Activated T-cell treated with anti-CD3 and anti-CD28 coated beads, Interleukin-2, amount 50 U/mL, for 1 hour (primary cell): ENCODE measurements around the gene FANK1.
"Not testable (repeated sequence)": the region's sequence is repeated elsewhere in the genome, so short reads cannot be mapped to it uniquely, and the experiment has no call there.

Experiments
- DNase-seq: peaks from one replicate; pipeline ENCODE4 v3.0.0-alpha.2; 2020

The FANK1 gene

GRCh38 chr10:125892402-125892801 lies 4.0 kb upstream of the FANK1 start:
- DNase-seq: not testable (repeated sequence)

GRCh38 chr10:125894176-125894575 lies 2.2 kb upstream of the FANK1 start:
- DNase-seq: not testable (repeated sequence)

- DNase-seq: peak; percentile 46
Observed at GRCh38 chr10:125895130-125896087, 955 bp upstream of the FANK1 start.

GRCh38 chr10:125897317-125897716 lies 953 bp downstream of the FANK1 start:
- not testable (repeated sequence) for DNase-seq

- DNase-seq: not testable (repeated sequence)
Observed at GRCh38 chr10:125900963-125901362, 4.6 kb downstream of the FANK1 start.

- DNase-seq: not testable (repeated sequence)
Observed at GRCh38 chr10:125903135-125903640, 6.8 kb downstream of the FANK1 start.

- not testable (repeated sequence) for DNase-seq
Observed at GRCh38 chr10:125905069-125905994, 9.0 kb downstream of the FANK1 start.

- not testable (repeated sequence) for DNase-seq
Observed at GRCh38 chr10:125907598-125907997, 11.2 kb downstream of the FANK1 start.

- not testable (repeated sequence) for DNase-seq
Observed at GRCh38 chr10:125908813-125909212, 12.4 kb downstream of the FANK1 start.

GRCh38 chr10:125909491-125909890 lies 13.1 kb downstream of the FANK1 start:
- not testable (repeated sequence) for DNase-seq

GRCh38 chr10:125911145-125911544 lies 14.8 kb downstream of the FANK1 start:
- no peak for DNase-seq

- no peak for DNase-seq
Observed at GRCh38 chr10:125911990-125912389, 15.6 kb downstream of the FANK1 start.

- not testable (repeated sequence) for DNase-seq
Observed at GRCh38 chr10:125913277-125913676, 16.9 kb downstream of the FANK1 start.

- no peak for DNase-seq
Observed at GRCh38 chr10:125916977-125917376, 20.6 kb downstream of the FANK1 start.

GRCh38 chr10:125917704-125918361 lies 21.5 kb downstream of the FANK1 start:
- not testable (repeated sequence) for DNase-seq

- not testable (repeated sequence) for DNase-seq
Observed at GRCh38 chr10:125921643-125922306, 25.4 kb downstream of the FANK1 start.

GRCh38 chr10:125925262-125925834 lies 29.0 kb downstream of the FANK1 start:
- DNase-seq: no peak

- DNase-seq: no peak
Observed at GRCh38 chr10:125926247-125926646, 29.9 kb downstream of the FANK1 start.

GRCh38 chr10:125927265-125927664 lies 30.9 kb downstream of the FANK1 start:
- not testable (repeated sequence) for DNase-seq

- DNase-seq: no peak
Observed at GRCh38 chr10:125928928-125929585, 32.7 kb downstream of the FANK1 start.

GRCh38 chr10:125929618-125930017 lies 33.3 kb downstream of the FANK1 start:
- no peak for DNase-seq
